ENCODE results near the gene RPA3.

The RPA3 gene

GRCh38 chr7:7746458-7746857 lies 28.1 kb upstream of the RPA3 start:
- Histone ChIP-seq H3K4me3 (ENCODE audit: low read length) (no peak overlapping the region), H3K4me1 (ENCODE audit: insufficient read depth, low read length) (peaks cover 4% of the 10 kb centered on the region; the same call in 1 of the 2 replicates), H3K9me3 (ENCODE audit: insufficient read depth, low read depth, low read length) (no peaks in the 10 kb centered on the region), H3K9ac (ENCODE audit: low read depth, low read length) (no peak overlapping the region), H3K36me3 (ENCODE audit: insufficient read depth, low read length) (no peaks in the 10 kb centered on the region), H3K27ac (ENCODE audit: low read depth, low read length) (no peak overlapping the region), H3K27me3 (ENCODE audit: insufficient read depth, low read length) (no peaks in the 10 kb centered on the region)
- WGBS, result 88% methylated on average over 4 of the region's 4 CpGs

DNA sequence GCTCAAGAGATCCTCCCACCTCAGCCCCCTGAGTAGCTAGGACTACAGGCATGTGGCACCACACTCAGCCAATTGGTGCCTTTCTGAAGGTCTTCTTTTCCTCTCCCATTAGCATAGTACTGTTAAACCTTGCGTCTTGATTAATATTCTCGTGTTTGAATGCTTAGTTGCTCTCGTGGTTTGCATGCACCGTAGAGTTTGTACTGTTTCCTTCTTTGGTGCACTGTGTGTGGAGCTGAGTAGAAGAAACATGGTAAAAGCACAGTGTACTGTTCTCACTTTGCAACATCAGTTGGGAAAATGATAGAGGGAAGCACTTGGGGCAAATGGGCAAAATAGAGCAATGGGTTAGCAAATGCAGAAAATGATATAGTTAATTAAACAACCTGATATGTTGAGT lies 27.6 kb upstream of the RPA3 start:
- Histone ChIP-seq H3K9ac (ENCODE audit: low read depth, low read length) (no peak overlapping the region), H3K9me3 (ENCODE audit: insufficient read depth, low read depth, low read length) (no peaks in the 10 kb centered on the region), H3K27ac (ENCODE audit: low read depth, low read length) (no peak overlapping the region), H3K27me3 (ENCODE audit: insufficient read depth, low read length) (no peaks in the 10 kb centered on the region), H3K36me3 (ENCODE audit: insufficient read depth, low read length) (no peaks in the 10 kb centered on the region), H3K4me1 (ENCODE audit: insufficient read depth, low read length) (peaks cover 4% of the 10 kb centered on the region; the same call in 1 of the 2 replicates), H3K4me3 (ENCODE audit: low read length) (no peak overlapping the region)
- 94% methylated on average over 4 of the region's 4 CpGs for WGBS

- WGBS, result 97% methylated on average over 4 of the region's 4 CpGs
- no peaks in the 10 kb centered on the region for H3K9me3 ChIP-seq (ENCODE audit: insufficient read depth, low read depth, low read length)
- H3K4me3 ChIP-seq (ENCODE audit: low read length), result no peak overlapping the region
- no peaks in the 10 kb centered on the region for H3K27me3 ChIP-seq (ENCODE audit: insufficient read depth, low read length)
- no peak overlapping the region for H3K27ac ChIP-seq (ENCODE audit: low read depth, low read length)
- no peaks in the 10 kb centered on the region for H3K36me3 ChIP-seq (ENCODE audit: insufficient read depth, low read length)
- H3K4me1 ChIP-seq (ENCODE audit: insufficient read depth, low read length), result peaks cover 4% of the 10 kb centered on the region; the same call in 1 of the 2 replicates
- H3K9ac ChIP-seq (ENCODE audit: low read depth, low read length), result no peak overlapping the region
Observed at GRCh38 chr7:7745258-7745657, 26.9 kb upstream of the RPA3 start.

DNA sequence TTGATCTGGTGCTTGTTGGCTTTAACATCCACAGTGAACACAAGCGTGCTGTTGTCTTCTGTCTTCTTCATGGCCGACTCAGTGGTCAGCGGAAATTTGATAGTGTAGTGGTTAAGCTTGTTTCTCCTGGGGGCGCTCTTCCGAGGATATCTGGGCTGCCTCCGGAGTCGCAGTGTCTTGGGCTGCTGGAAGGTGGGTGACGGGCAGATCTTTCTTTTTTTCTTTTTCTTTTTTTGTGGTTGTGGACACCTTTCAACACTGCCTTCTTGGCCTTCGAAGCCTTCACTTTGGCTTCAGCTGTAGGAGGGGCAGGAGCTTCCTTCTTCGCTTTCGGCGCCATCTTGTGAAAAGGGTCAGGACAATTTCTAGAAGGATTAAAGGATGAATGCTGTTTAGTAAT lies 23.8 kb upstream of the RPA3 start:
- Histone ChIP-seq H3K9me3 (ENCODE audit: insufficient read depth, low read depth, low read length) (no peaks in the 10 kb centered on the region), H3K4me3 (ENCODE audit: low read length) (no peak overlapping the region), H3K27me3 (ENCODE audit: insufficient read depth, low read length) (no peaks in the 10 kb centered on the region), H3K36me3 (ENCODE audit: insufficient read depth, low read length) (no peaks in the 10 kb centered on the region), H3K27ac (ENCODE audit: low read depth, low read length) (no peak overlapping the region), H3K4me1 (ENCODE audit: insufficient read depth, low read length) (peaks cover 16% of the 10 kb centered on the region), H3K9ac (ENCODE audit: low read depth, low read length) (no peak overlapping the region)
- whole genome bisulfite sequencing, result 95% methylated on average over 12 of the region's 12 CpGs

- Histone ChIP-seq H3K9ac (ENCODE audit: low read depth, low read length) (no peak overlapping the region), H3K36me3 (ENCODE audit: insufficient read depth, low read length) (no peaks in the 10 kb centered on the region), H3K4me3 (ENCODE audit: low read length) (no peak overlapping the region), H3K4me1 (ENCODE audit: insufficient read depth, low read length) (peaks cover 28% of the 10 kb centered on the region), H3K27me3 (ENCODE audit: insufficient read depth, low read length) (no peaks in the 10 kb centered on the region), H3K9me3 (ENCODE audit: insufficient read depth, low read depth, low read length) (no peaks in the 10 kb centered on the region), H3K27ac (ENCODE audit: low read depth, low read length) (no peak overlapping the region)
- WGBS, result 96% methylated on average over 2 of the region's 2 CpGs
Observed at GRCh38 chr7:7740037-7740355, 21.6 kb upstream of the RPA3 start.

GRCh38 chr7:7739204-7740036 lies 21.0 kb upstream of the RPA3 start:
- Histone ChIP-seq H3K4me3 (ENCODE audit: low read length) (no peak overlapping the region), H3K9me3 (ENCODE audit: insufficient read depth, low read depth, low read length) (no peaks in the 10 kb centered on the region), H3K27me3 (ENCODE audit: insufficient read depth, low read length) (no peaks in the 10 kb centered on the region), H3K9ac (ENCODE audit: low read depth, low read length) (no peak overlapping the region), H3K36me3 (ENCODE audit: insufficient read depth, low read length) (no peaks in the 10 kb centered on the region), H3K27ac (ENCODE audit: low read depth, low read length) (no peak overlapping the region), H3K4me1 (ENCODE audit: insufficient read depth, low read length) (peaks cover 28% of the 10 kb centered on the region)
- 94% methylated on average over 2 of the region's 4 CpGs for WGBS

- no peaks in the 10 kb centered on the region for H3K36me3 ChIP-seq (ENCODE audit: insufficient read depth, low read length)
- 94% methylated on average over 3 of the region's 3 CpGs for WGBS
- H3K4me3 ChIP-seq (ENCODE audit: low read length), result no peak overlapping the region
- H3K27me3 ChIP-seq (ENCODE audit: insufficient read depth, low read length), result no peaks in the 10 kb centered on the region
- no peaks in the 10 kb centered on the region for H3K9me3 ChIP-seq (ENCODE audit: insufficient read depth, low read depth, low read length)
- no peak overlapping the region for H3K27ac ChIP-seq (ENCODE audit: low read depth, low read length)
- no peak overlapping the region for H3K9ac ChIP-seq (ENCODE audit: low read depth, low read length)
- H3K4me1 ChIP-seq (ENCODE audit: insufficient read depth, low read length), result peaks cover 28% of the 10 kb centered on the region
Observed at GRCh38 chr7:7738622-7739021, 20.2 kb upstream of the RPA3 start.

DNA sequence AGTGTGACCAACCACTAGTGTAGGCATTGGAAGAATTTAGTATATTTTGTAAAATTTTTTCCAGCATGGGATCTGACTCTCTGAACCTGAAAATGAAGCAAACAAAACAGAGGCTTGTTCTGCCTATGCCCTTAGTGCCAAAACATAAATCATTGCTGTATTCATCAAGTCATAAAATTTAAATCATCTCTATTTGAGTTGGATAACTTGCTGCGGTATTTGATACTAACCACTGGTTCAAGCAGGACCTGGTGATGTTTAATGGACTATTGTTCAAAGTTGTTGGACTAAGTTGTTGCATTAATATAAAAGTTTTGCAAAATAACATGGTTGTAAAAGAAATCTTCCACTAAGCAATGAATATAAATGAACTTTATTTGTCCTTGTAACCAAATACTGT lies 19.8 kb upstream of the RPA3 start:
- H3K9me3 ChIP-seq (ENCODE audit: insufficient read depth, low read depth, low read length), result no peaks in the 10 kb centered on the region
- H3K4me1 ChIP-seq (ENCODE audit: insufficient read depth, low read length), result peaks cover 27% of the 10 kb centered on the region
- H3K4me3 ChIP-seq (ENCODE audit: low read length), result no peak overlapping the region
- 88% methylated on average over 1 of the region's 1 CpG for WGBS
- H3K27ac ChIP-seq (ENCODE audit: low read depth, low read length), result no peak overlapping the region
- H3K9ac ChIP-seq (ENCODE audit: low read depth, low read length), result no peak overlapping the region
- no peaks in the 10 kb centered on the region for H3K36me3 ChIP-seq (ENCODE audit: insufficient read depth, low read length)
- H3K27me3 ChIP-seq (ENCODE audit: insufficient read depth, low read length), result no peaks in the 10 kb centered on the region

DNA sequence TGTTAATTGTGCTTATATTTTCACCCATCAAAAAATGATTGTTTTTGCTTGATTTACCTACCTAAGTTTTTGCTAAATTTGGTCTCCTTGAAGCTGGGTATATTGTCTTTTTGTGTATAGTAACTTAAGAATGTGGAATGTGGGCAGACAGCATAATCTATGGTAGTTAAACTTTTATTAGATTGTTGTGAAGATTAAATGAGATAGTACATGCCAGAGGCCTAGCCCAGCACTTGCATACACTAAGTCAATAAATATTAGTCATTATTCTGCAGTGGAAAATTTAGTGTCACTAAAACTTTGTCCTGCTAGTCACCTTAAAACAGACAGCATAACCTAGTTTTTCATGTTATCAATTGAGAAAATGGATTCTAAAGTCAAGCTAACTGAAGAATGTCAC lies 19.3 kb upstream of the RPA3 start:
- H3K9ac ChIP-seq (ENCODE audit: low read depth, low read length), result no peak overlapping the region
- H3K36me3 ChIP-seq (ENCODE audit: insufficient read depth, low read length), result no peaks in the 10 kb centered on the region
- no peaks in the 10 kb centered on the region for H3K9me3 ChIP-seq (ENCODE audit: insufficient read depth, low read depth, low read length)
- H3K4me3 ChIP-seq (ENCODE audit: low read length), result no peak overlapping the region
- no peaks in the 10 kb centered on the region for H3K27me3 ChIP-seq (ENCODE audit: insufficient read depth, low read length)
- peaks cover 24% of the 10 kb centered on the region for H3K4me1 ChIP-seq (ENCODE audit: insufficient read depth, low read length)
- H3K27ac ChIP-seq (ENCODE audit: low read depth, low read length), result no peak overlapping the region

GRCh38 chr7:7736671-7737070 lies 18.3 kb upstream of the RPA3 start:
- no peaks in the 10 kb centered on the region for H3K9me3 ChIP-seq (ENCODE audit: insufficient read depth, low read depth, low read length)
- no peaks in the 10 kb centered on the region for H3K27me3 ChIP-seq (ENCODE audit: insufficient read depth, low read length)
- no peak overlapping the region for H3K27ac ChIP-seq (ENCODE audit: low read depth, low read length)
- no peaks in the 10 kb centered on the region for H3K36me3 ChIP-seq (ENCODE audit: insufficient read depth, low read length)
- H3K4me3 ChIP-seq (ENCODE audit: low read length), result no peak overlapping the region
- 65% methylated on average over 2 of the region's 2 CpGs for WGBS
- H3K9ac ChIP-seq (ENCODE audit: low read depth, low read length), result no peak overlapping the region
- peaks cover 24% of the 10 kb centered on the region for H3K4me1 ChIP-seq (ENCODE audit: insufficient read depth, low read length)

DNA sequence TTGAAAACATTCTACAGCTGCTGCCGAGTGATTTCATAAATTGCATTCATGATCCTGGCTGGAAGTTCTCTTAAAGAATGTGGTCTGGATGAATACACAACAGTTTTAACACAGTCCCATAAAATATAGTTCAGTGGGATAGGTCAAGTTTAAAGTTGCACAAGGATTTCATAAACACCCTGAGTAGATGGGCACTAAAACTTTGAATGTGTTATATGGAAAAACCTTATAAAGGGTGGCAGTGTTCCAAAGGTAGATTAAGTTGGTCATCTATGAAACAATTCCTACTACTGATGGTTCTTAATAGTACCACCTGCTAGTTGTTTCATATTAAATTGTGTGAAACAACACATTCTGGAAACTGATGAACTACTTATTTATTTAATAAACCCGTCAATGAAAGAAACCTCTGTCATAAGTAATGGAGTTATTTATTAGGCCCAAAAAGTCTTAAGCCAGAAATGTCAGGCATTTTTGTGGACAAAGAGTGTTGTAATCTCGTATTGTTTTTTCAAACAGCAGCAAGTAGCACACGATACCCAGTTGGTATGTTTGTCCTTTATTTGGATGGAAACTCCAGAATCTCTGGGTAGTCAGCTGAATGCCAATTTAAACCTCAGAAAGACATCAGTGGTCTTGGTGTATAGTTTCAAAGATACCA lies 14.3 kb upstream of the RPA3 start:
- whole genome bisulfite sequencing, result 96% methylated on average over 4 of the region's 4 CpGs
- no peak overlapping the region for H3K9ac ChIP-seq (ENCODE audit: low read depth, low read length)
- no peak overlapping the region for H3K4me3 ChIP-seq (ENCODE audit: low read length)
- no peaks in the 10 kb centered on the region for H3K27me3 ChIP-seq (ENCODE audit: insufficient read depth, low read length)
- H3K27ac ChIP-seq (ENCODE audit: low read depth, low read length), result no peak overlapping the region
- no peaks in the 10 kb centered on the region for H3K9me3 ChIP-seq (ENCODE audit: insufficient read depth, low read depth, low read length)
- H3K4me1 ChIP-seq (ENCODE audit: insufficient read depth, low read length), result peaks cover 12% of the 10 kb centered on the region
- H3K36me3 ChIP-seq (ENCODE audit: insufficient read depth, low read length), result no peaks in the 10 kb centered on the region
